T47D (cell line): ENCODE data around the gene ZNF574.

Experiments
- DNase-seq, 2 experiments: peaks; one replicate each; pipeline versions ENCODE4 v3.0.0 to v3.0.0-alpha.2; 2011 to 2012; ENCODE audit warnings: low read depth in 1 of 2, low spot score in 1 of 2
- JUND ChIP-seq: IDR thresholded peaks from 2 replicates; pipeline ENCODE4 v1.6.1; 2012; ENCODE audit warnings: low read depth
- in situ Hi-C: cut with HindIII; loops from 2 replicates; pipeline ENCODE4 v1.10.0; 2016; ENCODE audit warnings: low sequenced_read_pairs, low pct_unique_long_range_greater_than_20kb

The ZNF574 gene

DNA sequence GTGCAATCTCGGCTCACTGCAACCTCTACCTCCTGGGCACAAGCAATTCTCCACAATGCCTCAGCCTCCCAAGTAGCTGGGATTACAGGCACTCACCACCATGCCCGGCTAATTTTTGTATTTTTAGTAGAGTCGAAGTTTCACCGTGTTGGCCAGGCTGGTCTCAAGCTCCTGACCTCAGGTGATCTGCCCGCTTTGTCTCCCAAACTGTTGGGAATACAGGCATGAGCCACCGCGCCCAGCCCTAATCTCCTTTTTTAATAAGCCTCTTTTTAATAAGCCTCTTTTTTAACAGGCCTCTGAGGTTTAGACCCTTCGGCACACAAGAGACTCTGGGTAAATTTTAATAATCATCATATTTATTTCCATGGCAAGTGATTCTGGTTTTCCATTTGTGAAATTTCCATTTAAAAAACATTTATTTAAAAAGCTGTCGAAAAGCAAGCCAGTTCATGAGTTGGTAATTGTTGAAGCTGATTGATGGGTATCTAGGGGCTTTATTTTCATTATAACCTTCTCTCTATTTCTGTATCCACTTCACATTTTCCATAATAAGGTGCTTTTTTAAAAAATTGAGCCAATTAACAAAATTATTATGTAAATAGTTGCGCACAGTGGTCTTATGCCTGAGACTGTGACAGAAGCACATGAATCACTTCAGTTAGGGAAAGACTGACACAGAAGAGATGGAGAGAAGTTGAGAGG is 44.5 kb downstream of the ZNF574 start:
- DNase-seq, result no peak
- TF ChIP-seq JUND, result no peak
- in situ Hi-C loops, result no loop called here

DNA sequence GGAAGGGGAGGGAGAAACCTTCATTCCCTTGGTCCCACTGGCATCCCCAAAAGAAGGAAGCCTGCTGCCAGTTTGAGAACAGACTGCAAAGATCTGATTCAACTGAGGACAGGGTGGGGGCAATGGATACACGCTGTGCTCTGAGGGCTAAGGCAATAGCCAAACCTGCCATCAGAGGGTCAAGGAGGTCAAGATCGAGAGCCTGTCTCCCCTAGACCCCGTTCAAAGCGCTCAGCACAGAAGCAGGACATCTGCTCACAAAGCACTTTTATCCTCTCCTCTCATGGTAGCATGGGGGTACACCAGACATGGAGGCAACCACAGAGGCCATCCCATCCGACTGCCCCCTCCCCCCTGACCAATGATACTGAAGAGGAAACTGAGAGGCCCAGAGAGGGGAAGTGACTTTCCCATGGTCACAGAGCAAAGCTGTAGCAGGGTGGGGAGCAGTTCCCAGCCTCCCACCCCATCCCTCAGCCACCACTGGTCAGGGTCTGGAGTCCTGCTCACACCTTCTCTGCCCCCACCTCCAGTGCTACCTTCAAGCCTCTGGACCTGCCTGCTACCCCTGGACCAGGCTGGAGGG is 45.2 kb downstream of the ZNF574 start:
- in situ Hi-C loops, result no loop called here
- DNase-seq, result no peak
- TF ChIP-seq JUND, result no peak

DNA sequence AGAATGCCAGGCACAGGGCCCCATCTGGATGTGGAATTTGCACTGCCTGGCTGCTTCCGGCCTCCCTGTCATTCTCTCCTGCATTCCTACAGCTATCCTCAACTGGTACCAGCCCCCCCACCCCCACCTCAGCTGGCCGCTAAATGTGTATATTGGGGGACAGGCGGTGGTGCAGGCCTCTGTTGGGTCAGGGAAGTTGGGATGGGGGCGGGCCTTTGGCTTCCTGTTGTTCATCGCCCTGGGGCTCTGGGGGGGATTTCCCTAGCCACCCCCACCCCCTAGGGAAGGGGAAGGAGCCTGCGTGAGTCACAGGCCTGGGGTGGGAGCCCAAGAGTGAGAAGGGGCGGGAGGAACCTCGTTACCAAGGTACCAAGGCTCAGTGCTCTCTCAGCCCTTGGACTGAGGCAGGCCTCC is 45.7 kb downstream of the ZNF574 start:
- TF ChIP-seq JUND, result no peak
- no peak for DNase-seq
- in situ Hi-C loops, result no loop called here

DNA sequence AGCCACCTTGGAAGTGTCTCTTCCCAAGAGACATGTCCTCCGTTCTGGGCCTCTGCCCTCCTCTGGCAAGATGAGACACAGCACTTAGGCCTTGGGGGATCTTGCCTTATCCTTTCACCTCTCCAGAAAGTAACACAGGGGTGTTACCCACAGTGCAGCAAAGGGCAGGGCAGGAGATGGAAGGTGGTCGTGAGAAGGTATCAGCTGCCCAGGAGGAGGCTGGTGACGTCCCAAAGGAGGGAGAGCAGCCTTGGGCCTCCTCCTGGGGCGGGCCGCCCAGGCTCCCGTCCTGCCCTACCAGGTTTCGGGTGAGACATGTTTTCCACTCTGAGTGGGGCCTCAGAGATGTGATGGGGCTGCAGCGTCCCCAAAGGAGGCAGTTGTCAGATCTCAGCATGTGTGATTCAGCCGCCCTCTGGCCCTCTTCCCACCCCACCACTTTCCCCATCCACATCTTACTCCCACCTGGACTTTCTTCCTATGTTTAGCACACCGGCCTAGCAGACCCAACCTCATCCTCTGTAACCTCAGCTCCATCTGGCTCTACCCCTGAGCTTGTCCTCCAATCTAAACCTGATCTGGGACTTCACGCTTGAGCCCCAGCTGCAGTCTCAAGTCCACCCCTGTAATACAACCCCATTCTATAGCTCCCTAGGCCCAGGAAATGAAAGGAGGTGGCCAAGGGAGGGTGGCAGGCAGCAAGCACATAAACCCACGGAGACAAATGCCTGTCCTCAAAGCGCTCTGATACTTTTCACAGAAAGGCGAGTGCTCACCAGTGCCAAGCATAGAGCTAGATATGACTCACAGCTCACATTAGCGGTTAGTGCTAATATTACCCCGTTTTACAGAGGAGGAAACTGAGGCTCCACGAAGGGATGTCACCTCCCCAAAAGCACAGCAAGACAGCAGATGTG is 47.0 kb downstream of the ZNF574 start:
- no peak for DNase-seq
- TF ChIP-seq JUND, result no peak
- in situ Hi-C loops, result no loop called here

DNA sequence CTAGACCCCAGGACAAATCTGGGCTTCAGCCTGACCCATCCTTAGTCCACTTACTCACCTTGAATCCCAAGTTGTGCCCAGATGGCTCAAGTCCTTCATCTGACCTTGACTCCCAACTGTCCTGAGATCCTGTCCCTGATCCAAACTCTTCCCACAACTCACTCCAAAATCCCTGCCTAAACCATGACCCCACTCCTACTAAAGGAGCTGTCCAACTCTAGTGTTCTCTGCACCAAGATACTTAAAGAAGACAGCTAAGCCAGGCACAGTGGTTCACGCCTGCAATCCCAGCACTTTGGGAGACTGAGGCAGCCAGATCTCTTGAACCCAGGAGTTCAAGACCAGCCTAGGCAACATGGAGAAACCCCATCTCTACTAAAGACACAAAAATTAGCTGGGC is 47.8 kb downstream of the ZNF574 start:
- no peak for DNase-seq
- no peak for TF ChIP-seq JUND
- in situ Hi-C loops, result no loop called here

DNA sequence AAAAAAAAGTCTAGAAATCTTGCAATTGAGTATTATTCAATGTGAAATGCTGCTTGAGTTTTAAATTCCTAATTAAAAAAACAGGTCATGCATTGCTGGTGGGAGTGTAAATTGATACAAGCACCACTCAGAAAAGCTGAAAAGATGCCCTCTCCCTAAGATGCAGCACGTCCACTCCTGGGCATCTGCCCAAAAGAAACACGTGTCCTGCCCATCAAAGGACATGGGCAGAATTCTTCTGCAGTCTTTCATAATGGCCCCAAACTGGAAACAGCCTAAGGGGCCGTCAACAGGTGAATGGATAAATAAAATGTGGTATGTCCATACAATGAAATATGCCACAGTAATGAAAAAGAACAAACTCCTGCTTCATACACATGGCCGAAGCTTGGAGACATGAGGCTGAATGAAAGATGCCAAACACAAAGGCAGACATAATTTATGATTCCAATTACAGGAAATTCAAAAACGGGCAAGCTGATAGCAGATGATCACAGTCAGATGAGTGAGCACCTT is 48.5 kb downstream of the ZNF574 start:
- TF ChIP-seq JUND, result no peak
- no peak for DNase-seq
- in situ Hi-C loops, result no loop called here

DNA sequence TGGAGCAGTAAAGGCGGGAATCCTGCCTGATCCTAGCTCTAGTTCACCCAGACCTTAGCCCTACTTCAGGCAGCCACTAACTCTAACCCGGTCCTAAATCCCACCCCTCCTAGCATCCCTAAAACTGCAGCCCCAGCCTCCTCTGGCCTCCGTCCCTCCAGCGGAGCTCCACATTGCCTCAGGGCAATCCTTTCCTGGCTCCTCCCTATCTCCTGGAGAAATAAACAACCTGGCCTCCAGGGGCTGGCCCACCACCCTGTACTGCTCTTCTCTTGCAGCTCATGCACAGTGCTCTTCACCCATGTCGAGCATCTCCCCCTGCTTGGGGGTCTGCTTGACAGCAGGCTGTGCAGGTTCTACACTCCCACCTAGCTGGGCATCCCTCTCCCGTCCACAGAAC is 49.6 kb downstream of the ZNF574 start:
- in situ Hi-C loops, result no loop called here
- TF ChIP-seq JUND, result no peak
- no peak for DNase-seq

DNA sequence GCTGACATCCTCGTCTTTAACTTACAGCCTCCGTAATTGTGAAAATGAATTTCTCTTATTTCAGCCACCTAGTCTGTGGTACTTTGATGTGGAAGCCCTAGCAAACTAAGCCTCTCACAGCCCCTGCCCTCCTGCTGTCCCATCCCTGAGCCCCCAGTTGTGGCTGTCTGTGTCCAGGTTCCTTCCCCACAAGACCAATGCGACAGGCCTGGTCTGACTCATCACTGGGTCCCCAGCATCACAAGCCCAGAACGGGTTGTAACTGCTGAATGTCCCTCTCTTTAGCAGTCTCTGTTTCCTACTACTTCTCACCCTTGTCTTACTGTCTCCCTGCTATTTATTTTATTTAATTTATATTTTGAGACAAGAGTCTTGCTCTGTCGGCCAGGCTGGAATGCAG is 50.6 kb downstream of the ZNF574 start:
- no peak for TF ChIP-seq JUND
- DNase-seq, result no peak
- in situ Hi-C loops, result no loop called here

DNA sequence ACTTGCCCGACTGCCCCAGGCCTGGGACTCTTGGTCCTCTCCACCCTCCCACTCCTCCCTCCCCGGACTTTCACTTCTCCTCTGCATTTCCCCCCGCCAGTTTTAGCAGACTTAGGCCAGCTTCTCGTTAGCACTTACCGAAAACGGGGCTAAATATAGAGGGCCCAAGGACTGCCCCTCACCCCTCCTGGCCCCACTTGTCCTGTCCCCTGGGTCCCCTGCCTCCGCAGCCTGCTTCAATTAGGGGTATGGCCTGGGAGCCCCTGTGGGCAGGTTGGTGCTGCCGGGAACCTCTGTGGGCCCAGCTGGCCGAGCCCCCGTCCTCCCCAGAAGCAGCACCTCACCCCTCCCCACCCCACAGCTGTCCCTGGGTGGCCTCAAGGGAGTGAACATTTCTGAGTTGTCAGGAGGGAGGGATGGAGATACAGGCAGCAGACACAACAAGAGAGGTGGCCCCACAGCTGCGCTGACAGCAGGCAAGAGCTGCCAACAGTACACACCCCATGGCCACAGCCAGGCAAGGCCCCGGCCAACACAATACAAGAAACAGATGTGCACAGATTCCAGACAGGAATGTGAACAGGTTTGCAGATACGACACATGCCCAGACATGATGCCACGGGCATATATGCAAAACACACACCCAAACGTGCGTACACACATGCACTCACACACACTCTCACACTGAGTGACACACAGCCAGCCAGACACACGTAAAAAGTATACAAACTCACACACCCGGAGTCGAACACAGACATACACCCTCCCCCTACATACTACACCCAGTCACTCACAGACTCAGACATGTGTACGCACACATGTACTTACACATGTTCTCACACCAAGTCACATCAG is 53.7 kb downstream of the ZNF574 start:
- no peak for TF ChIP-seq JUND
- in situ Hi-C loops, result no loop called here
- no peak for DNase-seq

DNA sequence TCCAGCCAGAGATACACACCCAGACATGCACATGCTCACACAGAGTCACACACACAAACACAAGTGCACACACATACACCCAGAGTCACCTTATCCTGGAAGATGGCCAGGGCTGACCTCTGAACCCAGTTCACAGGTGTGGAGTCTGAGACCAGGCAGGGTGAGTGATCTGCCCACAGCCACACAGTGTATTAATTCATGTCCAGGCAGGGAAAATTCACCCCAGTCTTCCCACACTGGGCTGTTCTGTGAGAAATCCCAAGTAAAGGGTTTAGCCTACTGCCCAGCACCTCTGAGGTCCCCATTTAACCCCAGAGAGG is 54.2 kb downstream of the ZNF574 start:
- no peak for TF ChIP-seq JUND
- DNase-seq, result no peak
- in situ Hi-C loops, result no loop called here
